Dermis microvascular lymphatic vessel endothelial cell (primary cell): ENCODE results near the gene DBN1. TPM values are rescaled to one million over a fixed set of nuclear protein-coding genes. Genes with fewer than 3 reads are reported as not detected.

ENCODE experiments used
- DNase-seq, 2 donors: peaks; one replicate each; pipeline versions ENCODE4 v3.0.0 to v3.0.0-alpha.2; 2010; ENCODE audit warnings: low read depth in 2 of 2
- total RNA-seq: library from RNA; depleted of rRNA; stranded (reverse); fragments of >200 nt; gene quantifications from 2 replicates; pipeline ENCODE4 v1.2.1, GENCODE V29; 2014

The DBN1 gene
- total RNA-seq, 1 donor from 2014 or later = 95.9 TPM

GRCh38 chr5:177504086-177505056 is 30.9 kb upstream of the DBN1 start:
- DNase-seq = no peak

GRCh38 chr5:177503351-177504085 is 30.1 kb upstream of the DBN1 start:
- no peak for DNase-seq

DNA sequence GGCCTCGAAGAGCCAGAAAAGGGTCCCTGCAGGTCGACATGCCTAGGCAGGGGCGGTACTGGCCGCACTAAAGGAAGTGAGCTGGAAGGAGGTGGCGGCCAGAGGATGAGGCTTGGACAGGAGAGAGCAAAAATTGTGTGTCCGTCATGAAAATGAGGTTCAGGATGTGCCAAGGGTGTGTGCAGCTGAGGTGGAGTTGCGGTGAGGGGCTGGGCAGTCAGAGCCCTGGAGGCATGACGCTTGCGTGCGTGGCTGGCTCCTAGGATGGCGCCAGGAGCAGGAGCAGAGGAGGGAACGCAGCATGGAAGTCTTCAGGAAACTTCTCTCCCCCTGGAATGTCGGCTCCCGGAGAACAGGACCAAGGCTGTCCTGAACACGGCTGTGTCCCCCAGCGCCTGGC is 29.5 kb upstream of the DBN1 start:
- DNase-seq = no peak

GRCh38 chr5:177501874-177502678 is 28.6 kb upstream of the DBN1 start:
- no peak for DNase-seq

GRCh38 chr5:177500685-177501522 is 27.5 kb upstream of the DBN1 start:
- DNase-seq = peak in 1 of 2 donors; percentile 87

GRCh38 chr5:177499842-177500241 is 26.4 kb upstream of the DBN1 start:
- DNase-seq = no peak

DNA sequence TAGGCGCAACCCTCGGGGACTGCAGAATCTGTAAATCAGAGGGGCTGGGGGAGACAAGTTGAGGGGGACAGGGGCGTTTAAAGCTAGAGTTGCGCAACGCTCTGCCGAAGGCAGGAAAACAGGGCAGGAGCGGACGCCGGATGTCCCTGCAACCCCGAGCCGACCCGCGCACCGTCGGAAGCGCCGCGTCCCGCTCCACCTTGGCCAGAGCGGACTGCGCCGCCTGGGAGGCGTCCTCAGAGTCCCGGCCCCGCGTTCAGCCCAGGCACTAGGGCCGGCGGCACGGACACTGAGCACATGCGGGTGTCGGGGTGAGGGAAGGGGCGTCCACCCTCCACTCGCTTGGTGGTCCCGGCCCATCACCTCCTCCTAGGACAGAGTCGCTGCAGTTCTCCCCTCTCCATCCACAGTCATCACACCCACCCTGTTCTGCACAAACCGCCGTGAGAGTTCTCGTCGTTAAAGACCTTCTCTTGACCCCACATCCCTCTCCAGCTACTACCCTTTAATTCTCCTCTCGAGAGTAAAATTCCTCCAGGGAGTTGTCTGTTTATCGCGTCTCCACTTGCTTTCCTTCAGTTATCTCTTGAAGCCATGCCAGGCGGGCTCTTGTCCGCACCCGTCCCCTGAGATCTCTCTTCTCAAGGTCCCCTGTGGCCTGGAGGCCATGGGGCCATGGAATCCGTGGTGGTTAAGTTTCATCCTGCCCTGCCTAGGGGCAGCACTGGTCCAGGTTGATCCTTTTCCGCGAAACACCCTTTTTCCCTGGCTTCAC is 24.8 kb upstream of the DBN1 start:
- DNase-seq = peak in 1 of 2 donors; percentile 51

GRCh38 chr5:177497292-177498012 is 24.0 kb upstream of the DBN1 start, which contains the start of gene PDLIM7:
PDLIM7 (minus strand) TSS chr5:177497604; CDS start chr5:177496512, 1,092 bp downstream.
- peak; percentile 91 to 97 for DNase-seq

- peak in 1 of 2 donors; percentile 92 for DNase-seq
Measured at GRCh38 chr5:177496727-177497291, 23.4 kb upstream of the DBN1 start.

- DNase-seq = peak in 1 of 2 donors; percentile 57
Measured at GRCh38 chr5:177496070-177496726, 22.8 kb upstream of the DBN1 start.

- DNase-seq = peak in 1 of 2 donors; percentile 80
Measured at GRCh38 chr5:177495243-177496060, 22.0 kb upstream of the DBN1 start.

DNA sequence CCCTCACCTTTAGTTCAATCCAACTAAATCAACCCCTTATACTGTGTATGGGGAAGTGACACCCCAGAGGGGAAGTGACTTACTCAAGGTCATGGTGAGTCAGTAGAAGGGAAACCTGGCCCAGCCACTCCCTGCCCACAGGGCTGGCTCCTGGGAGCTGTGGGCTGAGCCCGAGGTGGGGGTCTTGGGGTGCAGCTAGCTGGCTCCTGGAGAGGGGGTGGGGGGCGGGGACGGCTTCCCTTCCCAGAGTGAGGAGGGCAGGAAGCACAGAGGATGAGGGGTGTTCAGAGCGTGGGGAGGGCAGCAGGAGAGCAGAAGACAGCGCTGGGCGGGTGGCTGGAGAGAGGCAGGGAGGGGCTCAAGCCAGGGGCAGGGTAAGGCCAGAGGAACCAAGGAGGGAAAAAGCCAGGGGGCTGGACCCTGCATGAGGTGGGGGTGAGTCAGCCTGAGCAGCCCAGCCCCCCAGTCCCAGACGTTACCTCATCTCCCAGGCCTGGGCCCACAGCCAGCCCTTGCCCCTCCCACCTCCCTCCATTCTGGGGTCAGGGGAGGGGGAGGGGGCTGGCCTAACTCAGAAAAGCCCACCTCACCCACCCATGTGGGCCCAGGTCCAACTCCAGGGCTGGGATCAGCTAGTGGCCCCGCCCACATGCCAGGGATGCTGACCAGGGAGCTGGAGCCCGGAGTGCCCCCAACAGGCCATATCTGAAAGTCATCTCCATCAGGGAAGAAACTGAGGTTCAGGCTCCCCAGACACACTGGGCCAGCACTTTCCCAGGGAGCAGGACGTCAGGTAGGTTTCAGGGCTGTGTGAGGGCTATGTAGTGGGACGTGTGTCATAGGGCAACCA is 21.1 kb upstream of the DBN1 start:
- DNase-seq = peak in 1 of 2 donors; percentile 93

GRCh38 chr5:177493795-177494345 is 20.4 kb upstream of the DBN1 start:
- no peak for DNase-seq

DNA sequence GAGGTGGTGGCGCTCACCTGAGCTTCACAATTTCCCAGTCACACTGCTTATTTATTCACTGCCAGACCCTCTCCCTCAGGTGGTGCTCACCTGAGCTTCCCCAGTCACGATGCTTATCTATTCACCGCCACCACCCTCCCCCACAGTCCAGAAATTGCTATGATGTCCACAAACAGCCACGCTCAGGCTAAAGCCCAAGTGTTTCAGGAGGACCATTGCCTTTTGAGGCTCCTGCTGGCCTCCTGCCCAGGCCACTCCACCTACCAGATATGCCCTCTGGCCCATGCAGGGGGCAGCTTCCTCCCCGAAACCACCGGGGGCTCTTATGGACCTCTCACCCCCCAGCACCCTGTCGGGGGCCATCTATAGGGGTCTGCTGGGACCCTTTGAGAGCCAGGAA is 19.4 kb upstream of the DBN1 start:
- DNase-seq = no peak

GRCh38 chr5:177491983-177492746 is 18.7 kb upstream of the DBN1 start:
- DNase-seq = no peak
